ENCODE data around the gene CAMTA1.

GRCh38 chr1:7285856-7286454, 500.7 kb downstream of the CAMTA1 start:
- TF ChIP-seq CTCF (IDR thresholded peaks at IDR 0.05; ENCODE audit: poor library complexity) (no peak), EZH2 (IDR thresholded peaks at IDR 0.05; ENCODE audit: borderline replicate concordance) (no peak)

Measured in hepatocyte (in vitro differentiated cells).